Transverse colon (tissue), 4 donors: ENCODE data around the gene LIN7C. TPM values are rescaled to one million over a fixed set of nuclear protein-coding genes. Genes with fewer than 3 reads are reported as not detected.
A peak's percentile ranks its signal among the peaks of the same experiment; 100 is the strongest.

Source experiments
- DNase-seq: peaks from one replicate; pipeline ENCODE4 v3.0.0-alpha.2; 2019
- H3K27ac ChIP-seq, 4 donors: fragments of 200-600 bp; sonication (generic); 2 replicates each; pipeline ENCODE4 v1.5.1; 2016 to 2018; ENCODE audit warnings: inconsistent platforms in 4 of 4
- H3K27me3 ChIP-seq: fragments of 200-600 bp; sonication (generic); 2 replicates; pipeline ENCODE4 v1.5.1; 2017; ENCODE audit warnings: inconsistent platforms
- H3K36me3 ChIP-seq, 4 donors: fragments of 200-600 bp; sonication (generic); 2 replicates each; pipeline ENCODE4 v1.5.1; 2017 to 2019; ENCODE audit warnings: inconsistent platforms in 4 of 4
- H3K4me1 ChIP-seq, 4 donors: fragments of 200-600 bp; sonication (generic); 2 replicates each; pipeline ENCODE4 v1.5.1; 2017 to 2020; ENCODE audit warnings: inconsistent platforms in 4 of 4
- H3K4me3 ChIP-seq, 4 donors: fragments of 200-600 bp; sonication (generic); 1 replicate in 1 of 4; 2 replicates in 3 of 4; pipeline versions ENCODE4 v1.5.1 to v1.6.1; 2017 to 2019; ENCODE audit warnings: inconsistent platforms in 4 of 4
- H3K9me3 ChIP-seq, 2 donors: fragments of 200-600 bp; sonication (generic); 2 replicates each; pipeline ENCODE4 v1.5.1; 2017 to 2019; ENCODE audit warnings: inconsistent platforms in 2 of 2
- CTCF ChIP-seq, 5 experiments: fragments of 200-600 bp in 3 of 5; fragments of 450-650 bp in 2 of 5; sonication (generic) in 3 of 5; IDR thresholded peaks; 1 replicate in 2 of 5; 2 replicates in 3 of 5; pipeline ENCODE4 v1.5.1; 2016 to 2017; ENCODE audit warnings: antibody characterized with exemption in 5 of 5, inconsistent platforms in 3 of 5, mild to moderate bottlenecking in 2 of 5, moderate library complexity in 1 of 5
- EP300 ChIP-seq: sonication (generic); formaldehyde crosslinking; IDR thresholded peaks from one replicate; pipeline ENCODE4 v1.6.1; 2017; ENCODE audit warnings: antibody characterized with exemption, low read depth
- POLR2A ChIP-seq: fragments of 450-650 bp; IDR thresholded peaks from one replicate; pipeline ENCODE4 v1.6.1; 2016; ENCODE audit warnings: antibody characterized with exemption, mild to moderate bottlenecking, moderate library complexity
- POLR2AphosphoS5 ChIP-seq, 3 donors: sonication (generic); formaldehyde crosslinking; IDR thresholded peaks; one replicate each; pipeline ENCODE4 v1.6.1; 2016; ENCODE audit warnings: antibody characterized with exemption in 3 of 3
- WGBS, 2 donors: methylation state at CpG; one replicate each; pipeline ENCODE4 v1.1.5; 2018; ENCODE audit warnings: low coverage in 1 of 2; 5-methylcytosine and 5-hydroxymethylcytosine counted together
- in situ Hi-C, 4 donors: fragments of 200-750 bp; cut with MboI; loops; one replicate each; pipeline versions ENCODE4 v1.15.0 to v1.15.1; 2017; ENCODE audit warnings: low sequenced_read_pairs in 3 of 4, low pct_ligation_motif_present in 1 of 4, low pct_unique_long_range_greater_than_20kb in 1 of 4
- intact Hi-C: fragments of 100-400 bp; cut with DNase I; formaldehyde crosslinking; loops from one replicate; pipeline ENCODE4 v1.15.1; 2023; ENCODE audit warnings: low total_unique reads
- total RNA-seq, 4 donors: library from RNA; depleted of rRNA; stranded (reverse); fragments of >200 nt; gene quantifications; one replicate each; pipeline ENCODE4 v1.1.0, GENCODE V29; 2016

LIN7C gene
- total RNA-seq, 4 donors from 2014 or later = 23.1 to 49.2 (median 32.4) TPM

GRCh38 chr11:27487706-27488105, 18.9 kb downstream of the LIN7C start:
- intact Hi-C loops (loop anchor here (5.0 kb wide), 1 partner anchor 300 kb away; no protein-coding TSS in a partner anchor), in situ Hi-C loops (loop anchor here in 3 of 4 donors (10.0 to 25.0 kb wide), 2 partner anchors 303 to 1200 kb away; no protein-coding TSS in a partner anchor)
- no peak overlapping the region for H3K4me3 ChIP-seq
- no peaks in the 10 kb centered on the region for H3K9me3 ChIP-seq
- TF ChIP-seq POLR2A (no peak), EP300 (no peak), CTCF (IDR thresholded peaks at IDR 0.05) (no peak)
- H3K27ac ChIP-seq = no peak overlapping the region
- 53 to 73% methylated on average over 5 to 6 of the region's 6 CpGs for WGBS, 2 donors
- peaks cover 0 to 18% (median 9%) of the 10 kb centered on the region in 4 donors for H3K36me3 ChIP-seq
- DNase-seq = no peak
- H3K4me1 ChIP-seq = no peaks in the 10 kb centered on the region
- no peaks in the 10 kb centered on the region for H3K27me3 ChIP-seq

GRCh38 chr11:27485930-27486773, 20.4 kb downstream of the LIN7C start:
- no peaks in the 10 kb centered on the region for H3K4me1 ChIP-seq
- in situ Hi-C loops (loop anchor here in 3 of 4 donors (10.0 to 25.0 kb wide), 2 partner anchors 301 to 1199 kb away; no protein-coding TSS in a partner anchor), intact Hi-C loops (loop anchor here (5.0 kb wide), 1 partner anchor 299 kb away; no protein-coding TSS in a partner anchor)
- DNase-seq = no peak
- H3K27ac ChIP-seq = no peak overlapping the region
- H3K36me3 ChIP-seq = peaks cover 0 to 4% (median under 1%) of the 10 kb centered on the region in 4 donors
- 30 to 36% methylated on average over 2 to 4 of the region's 4 CpGs for WGBS, 2 donors
- no peaks in the 10 kb centered on the region for H3K27me3 ChIP-seq
- no peaks in the 10 kb centered on the region for H3K9me3 ChIP-seq
- H3K4me3 ChIP-seq = no peak overlapping the region
- no peak for TF ChIP-seq POLR2AphosphoS5 (IDR thresholded peaks at IDR 0.05)
- peak; percentile 89 to 96 (median 94) for TF ChIP-seq CTCF (IDR thresholded peaks at IDR 0.05)

- intact Hi-C loops = no loop called here
- peaks cover 0 to under 1% (median 0%) of the 10 kb centered on the region in 4 donors for H3K4me1 ChIP-seq
- no peaks in the 10 kb centered on the region for H3K36me3 ChIP-seq
- 88 to 93% methylated on average over 2 of the region's 2 CpGs for WGBS, 2 donors
- in situ Hi-C loops = loop anchor here in 3 of 4 donors (5.0 to 25.0 kb wide), 3 partner anchors 298 to 1195 kb away; no protein-coding TSS in a partner anchor
- no peaks in the 10 kb centered on the region for H3K27me3 ChIP-seq
- H3K9me3 ChIP-seq = no peaks in the 10 kb centered on the region
- no peak overlapping the region for H3K4me3 ChIP-seq
- TF ChIP-seq EP300 (no peak), POLR2AphosphoS5 (IDR thresholded peaks at IDR 0.05) (no peak), POLR2A (no peak), CTCF (IDR thresholded peaks at IDR 0.05) (no peak)
- DNase-seq = no peak
- no peak overlapping the region for H3K27ac ChIP-seq
These were observed 23.8 kb downstream of the LIN7C start for GRCh38 chr11:27482793-27483192.

GRCh38 chr11:27481992-27482391, 24.6 kb downstream of the LIN7C start:
- intact Hi-C loops = no loop called here

More at GRCh38 chr11:27481992-27482391, 24.6 kb downstream of the LIN7C start:
- H3K4me1 ChIP-seq = peaks cover 0 to 3% (median 0%) of the 10 kb centered on the region in 4 donors
- no peaks in the 10 kb centered on the region for H3K36me3 ChIP-seq
- no peak overlapping the region for H3K27ac ChIP-seq
- no peak for DNase-seq
- WGBS, 2 donors = 89 to 94% methylated on average over 4 of the region's 4 CpGs
- in situ Hi-C loops = loop anchor here in 3 of 4 donors (5.0 to 25.0 kb wide), 3 partner anchors 297 to 1195 kb away; no protein-coding TSS in a partner anchor
- TF ChIP-seq POLR2A = no peak
- no peak for TF ChIP-seq CTCF (IDR thresholded peaks at IDR 0.05)
- no peak for TF ChIP-seq POLR2AphosphoS5 (IDR thresholded peaks at IDR 0.05)
- no peak for TF ChIP-seq EP300
- no peaks in the 10 kb centered on the region for H3K27me3 ChIP-seq
- H3K4me3 ChIP-seq = no peak overlapping the region
- no peaks in the 10 kb centered on the region for H3K9me3 ChIP-seq
